Keratinocyte (primary cell): ENCODE data around the gene MTFP1. TPM values are rescaled to one million over a fixed set of nuclear protein-coding genes. Genes with fewer than 3 reads are reported as not detected.
A peak's percentile ranks its signal among the peaks of the same experiment; 100 is the strongest.

Source experiments
- DNase-seq: peaks from one replicate; pipeline ENCODE4 v3.0.0-alpha.2; 2011; ENCODE audit warnings: low read depth, missing footprints, low spot score
- FAIRE-seq: peaks from 2 replicates; lab custom pipeline; 2011; peaks lifted over from hg19 to GRCh38; lab: Jason Lieb, UNC
- H2AFZ ChIP-seq: 2 replicates; pipeline ENCODE4 v1.6.0; 2012; ENCODE audit warnings: low read length, control low read depth, inconsistent platforms; ENCODE audit not compliant: control insufficient read depth
- H3K27ac ChIP-seq: 2 replicates; pipeline ENCODE4 v1.5.1; 2011; ENCODE audit warnings: low read length; ENCODE audit not compliant: control insufficient read depth, insufficient read depth
- H3K27me3 ChIP-seq: 3 replicates; pipeline ENCODE4 v1.6.0; 2011; ENCODE audit warnings: low read length; ENCODE audit not compliant: control insufficient read depth, insufficient read depth; ENCODE audit errors: extremely low read depth
- H3K36me3 ChIP-seq, 2 experiments: 2 replicates in 1 of 2; 3 replicates in 1 of 2; pipeline ENCODE4 v1.5.1; 2011; ENCODE audit warnings: low read length in 2 of 2, mild to moderate bottlenecking in 1 of 2; ENCODE audit not compliant: control insufficient read depth in 2 of 2, insufficient read depth in 2 of 2; ENCODE audit errors: extremely low read depth in 1 of 2
- H3K4me1 ChIP-seq: 3 replicates; pipeline ENCODE4 v1.5.1; 2011; ENCODE audit warnings: low read length; ENCODE audit not compliant: control insufficient read depth, insufficient read depth; ENCODE audit errors: extremely low read depth
- H3K4me2 ChIP-seq: 3 replicates; pipeline ENCODE4 v1.6.0; 2011; ENCODE audit warnings: low read depth, low read length; ENCODE audit not compliant: control insufficient read depth, insufficient read depth; ENCODE audit errors: extremely low read depth
- H3K4me3 ChIP-seq, 3 experiments: fragments of 200-600 bp in 1 of 3; sonication (generic) in 1 of 3; 2 replicates in 2 of 3; 3 replicates in 1 of 3; pipeline ENCODE4 v1.5.1; 2011 to 2016; ENCODE audit warnings: low read length in 3 of 3, mild to moderate bottlenecking in 3 of 3, control low read depth in 2 of 3, inconsistent platforms in 1 of 3, low read depth in 1 of 3, mixed read lengths in 1 of 3, mixed run types in 1 of 3, moderate library complexity in 1 of 3; ENCODE audit not compliant: control insufficient read depth in 2 of 3, insufficient read depth in 2 of 3; ENCODE audit errors: extremely low read depth in 1 of 3
- H3K79me2 ChIP-seq: 2 replicates; pipeline ENCODE4 v1.6.0; 2012; ENCODE audit warnings: low read length; ENCODE audit not compliant: control insufficient read depth, insufficient read depth
- H3K9ac ChIP-seq: 3 replicates; pipeline ENCODE4 v1.6.0; 2011; ENCODE audit warnings: low read length; ENCODE audit not compliant: control insufficient read depth, insufficient read depth; ENCODE audit errors: extremely low read depth
- H3K9me1 ChIP-seq: 3 replicates; pipeline ENCODE4 v1.6.0; 2011; ENCODE audit warnings: low read length; ENCODE audit not compliant: control insufficient read depth, insufficient read depth; ENCODE audit errors: extremely low read depth
- H3K9me3 ChIP-seq: 2 replicates; pipeline ENCODE4 v1.5.1; 2012; ENCODE audit warnings: low read depth, low read length; ENCODE audit not compliant: control insufficient read depth
- H4K20me1 ChIP-seq: 3 replicates; pipeline ENCODE4 v1.6.0; 2011; ENCODE audit warnings: low read length; ENCODE audit not compliant: control insufficient read depth, insufficient read depth; ENCODE audit errors: extremely low read depth
- CTCF ChIP-seq, 3 experiments: IDR thresholded peaks in 1 of 3; conservative IDR thresholded peaks in 1 of 3; optimal IDR thresholded peaks in 1 of 3; 2 replicates in 2 of 3; 3 replicates in 1 of 3; pipeline versions ENCODE3 to v1.5.1; 2011; ENCODE audit warnings: low read length in 3 of 3, mild to moderate bottlenecking in 3 of 3, moderate library complexity in 2 of 3, control low read depth in 1 of 3, inconsistent platforms in 1 of 3; ENCODE audit not compliant: insufficient read depth in 2 of 3; ENCODE audit errors: extremely low read depth in 1 of 3
- EZH2 ChIP-seq: IDR thresholded peaks from one replicate; pipeline ENCODE4 v1.6.1; 2012; ENCODE audit warnings: inconsistent platforms, mild to moderate bottlenecking, low read length, moderate library complexity
- dilution Hi-C: fragments of 300-500 bp; cut with MboI; formaldehyde crosslinking; loops from one replicate; pipeline ENCODE4 v1.7.0; 2020; ENCODE audit warnings: low sequenced_read_pairs; ENCODE audit not compliant: extremely low pct_ligation_motif_present
- polyA plus RNA-seq, 5 experiments: library from polyadenylated mRNA; depleted of rRNA in 3 of 5; stranded (reverse) in 3 of 5; stranded (forward) in 1 of 5; unstranded in 1 of 5; fragments of >200 nt; gene quantifications; 1 replicate in 1 of 5; 2 replicates in 3 of 5; 3 replicates in 1 of 5; pipeline versions ENCODE4 v1.2.1 to v1.2.3, GENCODE V29; 2011 to 2012; ENCODE audit warnings: missing spikeins in 2 of 5, low read depth in 1 of 5, low replicate concordance in 1 of 5

Gene MTFP1
- polyA plus RNA-seq, 1 donor (not counting 4 experiments of a cell fraction or from before 2014, with no cell fraction given): 8.4 TPM

- peaks cover 26% of the 10 kb centered on the region for H3K4me1 ChIP-seq
- dilution Hi-C loops: no loop called here
- FAIRE-seq: no peak
Measured at GRCh38 chr22:30435674-30436126, 10.1 kb downstream of the MTFP1 start.

GRCh38 chr22:30436196-30436595 lies 10.6 kb downstream of the MTFP1 start:
- no peaks in the 10 kb centered on the region for H4K20me1 ChIP-seq
- H3K4me1 ChIP-seq: peaks cover 26% of the 10 kb centered on the region
- H3K9me1 ChIP-seq: no peaks in the 10 kb centered on the region
- H3K36me3 ChIP-seq: no peaks in the 10 kb centered on the region
- no peaks in the 10 kb centered on the region for H3K79me2 ChIP-seq
- FAIRE-seq (no peak), DNase-seq (no peak)
- no peak overlapping the region for H3K4me2 ChIP-seq
- H3K9ac ChIP-seq: no peak overlapping the region
- H3K9me3 ChIP-seq: no peaks in the 10 kb centered on the region
- H3K27me3 ChIP-seq: no peaks in the 10 kb centered on the region
- dilution Hi-C loops: no loop called here
- H3K27ac ChIP-seq: no peak overlapping the region
- TF ChIP-seq CTCF (optimal IDR thresholded peaks at IDR 0.05 in 1 of 3, IDR thresholded peaks at IDR 0.05 in 1 of 3, conservative IDR thresholded peaks at IDR 0.05 in 1 of 3; ENCODE audit: extremely low read depth in 1 of 3, insufficient read depth in 2 of 3, low read length in 3 of 3) (no peak), EZH2 (no peak)
- no peak overlapping the region for H3K4me3 ChIP-seq
- peak overlapping the region; percentile 65 for H2AFZ ChIP-seq

More at GRCh38 chr22:30435674-30436126, 10.1 kb downstream of the MTFP1 start:
- H3K4me2 ChIP-seq: no peak overlapping the region
- H3K27ac ChIP-seq: no peak overlapping the region
- H3K27me3 ChIP-seq: no peaks in the 10 kb centered on the region
- DNase-seq: no peak
- H3K79me2 ChIP-seq: no peaks in the 10 kb centered on the region
- H3K9ac ChIP-seq: no peak overlapping the region
- H4K20me1 ChIP-seq: no peaks in the 10 kb centered on the region
- no peaks in the 10 kb centered on the region for H3K9me1 ChIP-seq
- H2AFZ ChIP-seq: peak overlapping the region; percentile 65
- H3K9me3 ChIP-seq: no peaks in the 10 kb centered on the region
- no peak overlapping the region for H3K4me3 ChIP-seq
- H3K36me3 ChIP-seq: no peaks in the 10 kb centered on the region
- peak in 1 of 3 experiments; percentile 6 for TF ChIP-seq CTCF (optimal IDR thresholded peaks at IDR 0.05 in 1 of 3, IDR thresholded peaks at IDR 0.05 in 1 of 3, conservative IDR thresholded peaks at IDR 0.05 in 1 of 3; ENCODE audit: extremely low read depth in 1 of 3, insufficient read depth in 2 of 3, low read length in 3 of 3)
- no peak for TF ChIP-seq EZH2
